ENCODE measurements around the gene GRAMD1B.

DNA sequence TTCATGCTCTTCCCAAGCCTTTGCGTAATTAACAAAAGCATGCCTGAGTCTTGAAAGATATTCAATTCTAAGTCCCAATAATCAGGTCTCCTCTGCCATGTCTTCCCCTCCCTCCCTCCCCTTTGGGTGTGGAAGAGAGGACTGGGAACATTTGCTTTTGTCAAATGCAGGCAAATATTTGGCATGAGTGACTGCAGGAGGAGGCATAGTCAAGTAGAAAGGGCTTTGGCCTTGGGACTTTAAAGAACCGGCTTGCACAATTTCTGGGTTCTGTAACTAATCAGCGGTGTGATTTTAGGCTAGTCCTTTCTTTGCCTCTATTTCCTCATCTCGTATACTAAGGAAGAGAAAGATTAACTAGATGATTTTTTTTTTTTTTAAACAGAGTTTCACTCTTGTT is 164.9 kb downstream of the GRAMD1B start:
- TF ChIP-seq, protein P1, sequence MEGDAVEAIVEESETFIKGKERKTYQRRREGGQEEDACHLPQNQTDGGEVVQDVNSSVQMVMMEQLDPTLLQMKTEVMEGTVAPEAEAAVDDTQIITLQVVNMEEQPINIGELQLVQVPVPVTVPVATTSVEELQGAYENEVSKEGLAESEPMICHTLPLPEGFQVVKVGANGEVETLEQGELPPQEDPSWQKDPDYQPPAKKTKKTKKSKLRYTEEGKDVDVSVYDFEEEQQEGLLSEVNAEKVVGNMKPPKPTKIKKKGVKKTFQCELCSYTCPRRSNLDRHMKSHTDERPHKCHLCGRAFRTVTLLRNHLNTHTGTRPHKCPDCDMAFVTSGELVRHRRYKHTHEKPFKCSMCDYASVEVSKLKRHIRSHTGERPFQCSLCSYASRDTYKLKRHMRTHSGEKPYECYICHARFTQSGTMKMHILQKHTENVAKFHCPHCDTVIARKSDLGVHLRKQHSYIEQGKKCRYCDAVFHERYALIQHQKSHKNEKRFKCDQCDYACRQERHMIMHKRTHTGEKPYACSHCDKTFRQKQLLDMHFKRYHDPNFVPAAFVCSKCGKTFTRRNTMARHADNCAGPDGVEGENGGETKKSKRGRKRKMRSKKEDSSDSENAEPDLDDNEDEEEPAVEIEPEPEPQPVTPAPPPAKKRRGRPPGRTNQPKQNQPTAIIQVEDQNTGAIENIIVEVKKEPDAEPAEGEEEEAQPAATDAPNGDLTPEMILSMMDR (conservative IDR thresholded peaks at IDR 0.05; ENCODE audit: low read length): no peak
- no peak for TF ChIP-seq EZH2phosphoT487 (IDR thresholded peaks at IDR 0.05; ENCODE audit: borderline replicate concordance)

Measured in Loucy (cell line).